Embryonic facial prominence (tissue), 1 donor: ENCODE measurements around the gene CSF3.

Experiments used
- DNase-seq: peaks from one replicate; pipeline ENCODE4 v3.0.0-alpha.2; 2016; ENCODE audit errors: extremely low spot score

Gene CSF3

GRCh38 chr17:40015005-40015997 lies at the start of gene CSF3:
Gene CSF3, plus strand, starts transcription at chr17:40015440. Its CDS starts 35 bp downstream, at chr17:40015475.
- DNase-seq = no peak

GRCh38 chr17:39966771-39967170 lies 48.5 kb upstream of the CSF3 start:
- no peak for DNase-seq

DNA sequence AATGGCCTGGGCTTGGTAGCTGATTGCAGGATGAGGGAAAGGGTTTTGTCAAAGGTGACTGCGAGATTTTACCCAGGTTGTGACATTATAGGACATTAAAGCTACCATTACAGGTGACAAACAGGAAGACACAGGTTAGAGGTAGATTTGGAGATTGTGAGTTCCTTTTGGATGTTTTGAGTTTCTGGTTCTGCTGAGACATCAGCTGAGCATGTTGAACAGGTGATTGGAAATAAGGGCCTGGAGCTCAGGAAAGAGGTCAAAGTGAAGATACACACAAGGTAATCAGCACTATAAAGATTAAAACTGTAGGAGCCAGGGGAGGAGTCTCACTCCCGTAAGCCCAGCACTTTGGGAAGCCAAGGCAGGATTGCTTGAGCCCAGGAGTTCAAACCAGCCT lies 46.5 kb upstream of the CSF3 start:
- DNase-seq = no peak

DNA sequence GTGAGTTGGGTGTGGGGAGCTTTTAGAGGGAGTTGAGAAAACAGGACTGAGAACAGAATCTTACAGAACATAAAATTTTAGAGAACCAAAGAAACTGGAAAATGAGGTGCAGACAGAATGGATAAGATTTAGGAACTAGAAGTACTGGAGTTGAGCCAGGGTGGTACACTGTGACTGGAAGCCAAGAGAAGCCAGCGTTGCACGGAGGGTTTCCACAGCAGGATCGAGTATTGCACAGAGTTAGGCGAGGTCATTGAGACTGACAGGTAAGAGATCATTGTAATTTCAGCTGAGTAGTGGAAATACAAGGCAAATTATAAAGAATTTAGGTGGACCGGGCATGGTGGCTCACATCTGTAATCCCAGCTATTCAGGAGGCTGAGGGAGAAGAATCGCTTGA lies 45.9 kb upstream of the CSF3 start:
- DNase-seq = no peak

- DNase-seq = no peak
Measured at GRCh38 chr17:39970157-39970692, 45.0 kb upstream of the CSF3 start.

DNA sequence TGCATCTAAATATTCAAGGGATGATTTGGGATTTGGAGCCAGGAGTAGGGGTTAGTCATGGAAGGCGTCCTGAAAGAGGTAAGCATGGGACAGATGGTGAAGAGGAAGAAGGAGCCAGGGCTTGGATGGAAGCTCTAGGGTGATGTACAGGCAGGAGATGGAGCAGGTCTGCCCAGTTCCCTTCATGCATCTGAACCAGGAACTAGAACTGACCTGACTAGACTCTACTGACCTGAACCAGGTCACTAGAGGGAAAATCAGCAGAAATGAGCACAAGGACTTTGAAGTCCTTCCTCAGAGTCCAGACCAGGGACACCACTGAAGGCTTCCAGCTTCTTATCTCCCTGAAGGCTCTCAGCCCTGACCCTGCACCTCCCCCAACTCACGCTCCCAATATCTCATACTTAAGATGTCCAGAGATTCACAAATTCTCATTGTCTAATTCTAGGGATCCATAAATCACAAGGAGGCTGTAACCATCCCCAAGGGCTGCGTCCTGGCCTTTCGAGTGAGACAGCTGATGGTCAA lies 44.1 kb upstream of the CSF3 start:
- DNase-seq = no peak

GRCh38 chr17:39972271-39972670 lies 43.0 kb upstream of the CSF3 start:
- no peak for DNase-seq

DNA sequence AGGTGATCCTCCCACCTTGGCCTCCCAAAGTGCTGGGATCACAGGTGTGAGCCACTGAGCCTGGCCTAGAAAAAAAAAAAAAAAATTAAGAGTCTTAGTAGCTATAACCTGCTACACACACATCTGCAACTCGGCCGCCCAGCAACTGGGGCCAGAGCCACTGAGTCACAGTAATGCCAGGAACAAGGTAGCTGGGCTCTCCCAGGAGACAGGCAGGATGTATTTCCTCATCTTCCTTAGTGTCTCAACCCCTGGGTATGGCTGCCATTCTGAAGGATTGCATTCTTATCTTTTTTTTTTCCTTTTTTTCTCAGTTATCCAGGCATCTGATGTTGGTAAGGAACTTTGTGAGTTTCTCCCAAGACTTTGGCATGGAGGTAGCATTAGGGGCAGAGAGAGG lies 41.7 kb upstream of the CSF3 start:
- no peak for DNase-seq

DNA sequence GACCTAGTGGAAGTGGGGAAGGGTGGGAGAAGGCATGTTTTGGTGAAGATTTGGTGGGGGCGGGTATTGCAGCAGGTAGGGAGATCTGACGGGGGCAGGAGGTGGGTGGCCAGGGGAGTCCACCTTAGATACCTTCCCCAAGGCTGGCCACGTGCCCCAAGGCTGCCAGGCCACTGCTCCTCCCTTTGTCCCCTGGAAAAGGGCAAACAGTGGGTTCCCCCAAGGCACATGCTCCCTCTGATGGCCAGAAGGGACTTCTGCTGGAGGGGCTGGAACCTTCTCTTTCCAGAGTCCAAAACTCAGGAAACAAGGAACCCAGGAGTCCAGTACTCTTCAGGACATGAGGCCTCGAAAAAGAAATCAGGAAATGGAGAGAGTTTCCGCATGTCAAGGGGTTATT lies 40.8 kb upstream of the CSF3 start:
- no peak for DNase-seq

- DNase-seq = no peak
Measured at GRCh38 chr17:39975801-39976200, 39.4 kb upstream of the CSF3 start.

DNA sequence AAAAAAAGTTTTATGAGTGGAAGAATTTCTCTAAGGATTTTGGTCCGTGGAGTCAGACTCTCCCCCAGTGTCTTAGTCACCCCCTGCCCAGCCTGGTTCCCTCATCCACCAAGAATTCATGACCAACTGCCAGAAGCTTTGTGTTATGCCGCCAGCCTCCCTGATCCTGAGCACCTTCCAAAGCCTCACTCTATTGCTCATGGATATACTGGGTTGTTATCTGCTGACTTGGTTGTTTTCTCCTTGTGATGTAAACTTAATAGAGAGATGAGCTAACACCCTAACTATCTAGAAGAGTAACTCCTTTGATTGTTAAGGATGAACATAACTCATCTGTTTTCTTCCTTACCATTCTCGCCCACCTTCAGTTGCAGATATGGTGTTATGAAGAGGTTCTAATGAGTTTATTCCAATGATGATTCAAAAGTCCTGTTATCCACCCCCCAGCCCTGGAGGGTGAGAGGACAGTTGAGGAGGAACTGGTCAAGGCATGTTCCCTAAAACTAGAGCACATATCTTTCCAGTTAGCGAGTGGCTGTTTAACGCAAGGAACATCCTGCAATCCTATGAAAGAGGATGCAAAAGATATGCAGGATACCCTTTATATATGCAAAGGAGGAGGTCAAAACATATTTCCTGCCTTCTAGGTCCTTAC lies 36.1 kb upstream of the CSF3 start:
- no peak for DNase-seq

DNA sequence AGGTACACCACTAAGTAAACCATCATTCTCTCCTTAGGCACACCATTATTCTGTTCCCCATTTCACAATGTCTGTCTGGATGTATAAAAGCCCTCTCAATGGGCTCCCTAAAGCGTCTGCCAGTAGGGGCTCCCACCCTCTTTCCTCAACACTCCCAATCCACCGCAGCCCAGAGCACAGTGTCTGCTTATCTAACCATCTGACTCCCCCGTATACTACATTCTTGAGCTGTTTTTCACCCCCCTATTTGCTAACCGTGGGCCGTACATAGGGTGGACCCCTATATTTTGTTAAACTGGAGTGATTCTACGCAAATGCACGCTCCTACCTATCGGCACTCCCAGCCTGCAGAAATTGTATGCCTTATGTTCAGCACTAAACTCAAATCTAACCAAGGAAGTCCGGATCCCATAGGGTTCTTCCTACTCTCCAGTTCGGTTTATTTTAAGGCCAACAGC lies 35.3 kb upstream of the CSF3 start:
- peak; percentile 40 for DNase-seq

DNA sequence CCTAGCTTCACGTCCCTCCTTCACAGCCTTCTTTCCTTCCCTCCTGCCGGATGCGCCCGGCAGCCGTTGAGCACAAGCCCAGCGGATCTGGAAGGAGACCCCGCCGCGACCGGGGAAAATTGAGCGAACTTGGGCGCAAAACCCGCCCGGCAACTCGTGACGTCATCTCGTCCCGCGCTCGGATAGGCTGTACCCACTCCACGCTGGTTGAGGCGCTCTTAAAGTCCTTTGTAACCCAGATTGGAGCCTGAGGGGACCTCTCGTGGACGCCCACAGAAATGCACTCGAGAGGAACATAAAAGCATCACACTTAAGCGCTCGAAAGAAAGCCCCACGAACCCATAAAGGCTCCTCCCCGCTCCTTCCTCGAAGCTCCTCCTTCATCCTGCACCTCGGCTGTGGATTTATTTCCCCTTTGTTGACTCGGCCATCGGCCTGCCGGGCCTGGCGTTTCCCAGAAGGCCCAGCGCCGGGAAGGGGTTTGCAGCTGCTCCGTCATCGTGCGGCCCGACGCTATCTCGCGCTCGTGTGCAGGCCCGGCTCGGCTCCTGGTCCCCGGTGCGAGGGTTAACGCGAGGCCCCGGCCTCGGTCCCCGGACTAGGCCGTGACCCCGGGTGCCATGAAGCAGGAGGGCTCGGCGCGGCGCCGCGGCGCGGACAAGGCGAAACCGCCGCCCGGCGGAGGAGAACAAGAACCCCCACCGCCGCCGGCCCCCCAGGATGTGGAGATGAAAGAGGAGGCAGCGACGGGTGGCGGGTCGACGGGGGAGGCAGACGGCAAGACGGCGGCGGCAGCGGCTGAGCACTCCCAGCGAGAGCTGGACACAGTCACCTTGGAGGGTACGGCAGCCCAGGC lies 34.7 kb upstream of the CSF3 start, which contains the start of gene PSMD3:
TSS of gene PSMD3 (plus strand) at position 457 of the 856 bp plus-strand sequence. CDS start at position 621, 164 bp downstream.
- peak; percentile 99 for DNase-seq

DNA sequence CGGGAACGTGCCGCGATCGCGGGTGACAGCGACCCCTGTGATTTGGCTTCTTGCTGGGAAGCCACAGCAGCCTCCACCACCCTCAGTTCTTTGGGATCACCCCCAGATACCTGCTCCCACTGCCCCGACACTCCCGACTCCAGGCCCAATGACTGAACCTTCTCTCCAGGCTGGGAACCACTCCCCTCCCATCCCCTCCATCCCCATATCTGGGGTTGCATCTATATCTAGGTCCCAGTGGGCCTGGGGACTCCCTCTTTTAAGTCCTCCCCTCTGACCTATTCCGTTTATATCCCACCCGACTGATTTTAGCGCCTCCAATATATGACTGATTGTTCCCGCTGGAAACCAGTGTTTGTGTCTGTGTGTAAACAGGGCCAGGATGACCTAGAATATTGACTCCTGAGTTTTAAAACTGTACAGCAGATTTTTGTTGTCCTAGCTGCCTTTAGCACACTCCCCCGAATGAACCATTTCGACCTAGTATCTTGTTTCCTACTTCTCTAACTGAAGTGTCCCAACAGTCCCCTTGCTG lies 34.0 kb upstream of the CSF3 start:
- DNase-seq = no peak

DNA sequence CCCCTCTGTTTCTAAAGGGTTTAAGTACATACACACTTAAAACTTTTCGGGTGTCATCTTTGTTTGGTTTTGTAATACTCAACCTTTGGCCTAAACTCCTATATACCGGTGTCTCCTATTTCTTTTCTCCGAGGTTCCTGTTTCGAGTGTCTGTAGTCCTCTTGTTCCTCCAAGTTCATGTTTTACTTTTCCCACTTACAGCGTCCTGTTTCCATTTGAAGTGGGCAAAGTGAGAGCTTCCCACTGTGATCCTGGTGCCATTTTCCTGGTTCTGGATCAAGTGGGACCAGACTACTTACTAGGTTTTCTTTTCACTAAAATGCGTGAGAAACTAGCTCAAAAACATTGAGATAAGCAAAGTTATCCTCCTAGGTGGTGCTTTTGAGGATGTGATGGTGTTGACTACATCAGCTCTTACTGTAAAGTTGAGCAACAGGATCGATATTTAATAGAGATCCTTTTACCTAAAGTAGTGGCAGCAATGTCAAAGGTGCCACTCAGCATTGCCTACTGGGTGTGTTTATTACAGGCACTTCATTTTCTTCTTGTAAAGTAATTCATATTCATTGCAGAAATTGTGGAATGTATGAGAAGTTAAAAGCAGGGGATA lies 33.4 kb upstream of the CSF3 start:
- no peak for DNase-seq

GRCh38 chr17:39988206-39988810 lies 26.9 kb upstream of the CSF3 start:
- DNase-seq = no peak

DNA sequence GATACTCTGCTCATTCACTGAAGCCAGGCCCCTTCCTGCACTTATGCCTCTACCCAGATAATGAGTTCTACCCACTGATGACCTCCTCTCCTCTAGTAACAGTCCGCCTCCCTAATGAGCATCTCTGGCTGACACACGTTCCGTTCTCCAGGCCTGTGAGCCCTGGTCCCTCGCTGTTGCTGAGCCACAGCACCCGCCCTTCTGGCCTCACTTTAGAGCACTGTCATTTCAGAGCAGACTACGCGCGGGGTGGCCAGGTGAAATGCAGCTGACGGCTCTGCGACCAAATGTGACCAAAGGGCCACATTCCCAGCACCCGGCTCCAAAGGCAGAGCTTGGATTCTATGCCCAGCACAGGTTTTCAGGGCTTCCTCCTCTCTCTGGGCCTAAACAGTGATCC lies 20.8 kb upstream of the CSF3 start:
- no peak for DNase-seq

DNA sequence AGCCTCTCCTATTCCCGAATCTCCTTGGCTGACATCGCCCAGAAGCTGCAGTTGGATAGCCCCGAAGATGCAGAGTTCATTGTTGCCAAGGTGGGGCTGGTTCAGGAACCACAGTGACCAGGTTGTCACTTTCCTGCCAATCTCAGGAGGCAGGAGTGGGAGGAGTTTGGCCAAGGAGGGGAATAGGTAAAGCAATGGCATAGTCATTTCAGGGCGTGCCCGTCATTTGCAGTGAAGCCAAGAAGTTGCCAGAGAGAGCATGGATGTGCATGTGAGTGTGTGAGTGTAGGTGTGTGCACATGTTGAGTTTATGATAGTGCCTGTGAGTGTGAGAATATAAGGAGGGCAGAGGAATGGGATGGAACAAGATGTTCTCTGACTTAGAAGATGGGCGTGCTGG lies 19.8 kb upstream of the CSF3 start:
- DNase-seq = no peak

DNA sequence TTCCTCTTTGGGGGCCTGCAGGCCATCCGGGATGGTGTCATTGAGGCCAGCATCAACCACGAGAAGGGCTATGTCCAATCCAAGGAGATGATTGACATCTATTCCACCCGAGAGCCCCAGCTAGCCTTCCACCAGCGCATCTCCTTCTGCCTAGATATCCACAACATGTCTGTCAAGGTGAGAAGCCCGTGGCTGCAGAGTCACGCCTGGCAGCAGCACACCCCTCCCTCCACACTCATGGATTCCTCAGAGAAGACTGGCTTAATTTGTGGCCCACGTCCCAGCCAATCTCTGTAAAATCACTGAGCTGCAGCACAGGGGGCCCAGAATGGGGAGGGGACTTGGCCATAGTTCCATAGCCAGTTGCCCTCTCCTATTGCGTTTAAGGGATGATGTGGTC lies 19.1 kb upstream of the CSF3 start:
- no peak for DNase-seq

DNA sequence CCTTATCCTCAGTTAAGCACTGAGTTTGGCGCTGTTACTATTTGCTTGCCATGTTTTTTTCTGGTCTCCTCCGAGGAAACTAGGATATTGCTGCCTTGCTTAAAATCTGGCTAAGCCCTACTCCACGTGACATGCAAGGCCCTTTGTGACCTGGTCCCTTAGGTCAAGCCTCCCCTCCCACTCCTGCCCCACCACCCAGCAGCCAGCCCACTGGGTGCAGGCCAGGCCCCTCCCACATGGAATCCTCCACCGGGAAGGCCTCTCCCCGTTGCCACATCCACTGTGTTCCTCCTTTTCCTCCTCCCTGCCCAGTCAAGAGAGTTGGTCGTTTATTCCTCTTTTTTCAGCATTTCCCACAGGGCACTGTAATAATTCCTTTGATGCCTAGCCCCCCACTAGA lies 18.4 kb upstream of the CSF3 start:
- no peak for DNase-seq
